K562 (cell line): Measurements from ENCODE around the gene MAP3K13. TPM values are rescaled to one million over a fixed set of nuclear protein-coding genes. Genes with fewer than 3 reads are reported as not detected.

ENCODE experiments used
- BMI1 ChIP-seq: fragments of 150-350 bp; IDR thresholded peaks from 2 replicates; pipeline ENCODE4 v1.6.1; 2014; ENCODE audit warnings: low read length
- KDM5B ChIP-seq: fragments of 200-600 bp; sonication (generic); IDR thresholded peaks from 2 replicates; pipeline ENCODE4 v1.6.1; 2012; ENCODE audit warnings: low read depth, mild to moderate bottlenecking, moderate library complexity, low read length, control low read depth, inconsistent platforms; ENCODE audit not compliant: insufficient replicate concordance
- L3MBTL2 ChIP-seq: fragments of 450-650 bp; IDR thresholded peaks from 2 replicates; pipeline ENCODE4 v1.6.1; 2016; ENCODE audit warnings: mild to moderate bottlenecking, moderate library complexity
- MGA ChIP-seq: fragments of 450-650 bp; IDR thresholded peaks from 2 replicates; pipeline ENCODE4 v1.6.1; 2016; ENCODE audit warnings: mild to moderate bottlenecking, moderate library complexity
- ZBTB34 ChIP-seq: fragments of 250-450 bp; sonication (Bioruptor Pico); IDR thresholded peaks from 2 replicates; pipeline ENCODE4 v1.8.0; 2021; ENCODE audit warnings: mild to moderate bottlenecking, moderate library complexity
- ZNF24 ChIP-seq: fragments of 450-650 bp; IDR thresholded peaks from 2 replicates; pipeline ENCODE4 v1.6.1; 2016
- ZNF41 ChIP-seq: fragments of 250-450 bp; sonication (Bioruptor Pico); conservative IDR thresholded peaks from 2 replicates; pipeline ENCODE4 v1.4.0; 2020; ENCODE audit warnings: mild to moderate bottlenecking
- polyA plus RNA-seq, 8 experiments: library from polyadenylated mRNA; depleted of rRNA in 4 of 8; stranded (reverse) in 5 of 8; unstranded in 3 of 8; fragments of >200 nt; fragmentation: Nextera tagmentation in 2 of 8; fragmentation: Illumina TruSeq in 1 of 8; extraction: Ambion mirVana in 2 of 8; extraction: Trizol in 1 of 8; gene quantifications; 2 replicates each; pipeline versions ENCODE4 v1.2.1 to v1.2.3, GENCODE V29; 2011 to 2014; ENCODE audit warnings: inconsistent platforms in 1 of 8, missing spikeins in 1 of 8
- total RNA-seq, 7 experiments: library from RNA; depleted of rRNA in 6 of 7; stranded (reverse); fragments of >200 nt in 6 of 7; fragmentation: Illumina TruSeq in 2 of 7; extraction: Trizol in 2 of 7; gene quantifications; 2 replicates each; pipeline versions ENCODE4 v1.2.1 to v1.2.3, GENCODE V29; 2011 to 2021; ENCODE audit warnings: low replicate concordance in 1 of 7

The MAP3K13 gene
- total and polyA plus RNA-seq, 9 of the 15 experiments (the other 6 are each of a cell fraction or from before 2014, with no cell fraction given): 0.04 to 0.32 (median 0.15) TPM; not detected in 2

DNA sequence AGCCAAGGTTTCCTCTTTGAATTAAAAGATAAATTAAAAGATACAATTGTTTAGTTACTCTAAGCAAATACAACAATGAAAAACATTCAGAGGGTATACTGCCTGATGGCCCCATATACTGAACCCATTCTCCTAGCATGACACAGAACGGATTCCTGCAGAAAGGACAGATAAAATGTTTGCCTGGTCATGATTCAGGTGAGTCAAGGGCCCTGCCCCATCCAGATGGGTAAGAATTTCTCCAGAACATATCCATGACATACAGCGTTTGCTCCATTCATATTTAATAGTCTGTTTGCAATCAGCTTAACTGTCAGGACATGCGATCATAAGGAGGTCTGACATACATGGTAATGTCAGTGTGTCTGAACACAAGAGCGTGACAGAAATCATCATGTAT lies 127.3 kb downstream of the MAP3K13 start (continued):
- TF ChIP-seq MGA (no peak), ZNF24 (no peak), ZNF41 (no peak), L3MBTL2 (no peak), ZBTB34 (CRISPR knock-in tag) (no peak), KDM5B (no peak), BMI1 (no peak)
- TF ChIP-seq, all 486 proteins: peak for 0
